SH-SY5Y (cell line): ENCODE results near the gene HOXA1.

Experiments
- GATA2 ChIP-seq: IDR thresholded peaks from 2 replicates; pipeline ENCODE4 v1.6.1; 2011; ENCODE audit warnings: mild to moderate bottlenecking, low read depth, low read length
- GATA3 ChIP-seq: IDR thresholded peaks from 2 replicates; pipeline ENCODE4 v1.6.1; 2011; ENCODE audit warnings: low read depth, mild to moderate bottlenecking, low read length, moderate library complexity

DNA sequence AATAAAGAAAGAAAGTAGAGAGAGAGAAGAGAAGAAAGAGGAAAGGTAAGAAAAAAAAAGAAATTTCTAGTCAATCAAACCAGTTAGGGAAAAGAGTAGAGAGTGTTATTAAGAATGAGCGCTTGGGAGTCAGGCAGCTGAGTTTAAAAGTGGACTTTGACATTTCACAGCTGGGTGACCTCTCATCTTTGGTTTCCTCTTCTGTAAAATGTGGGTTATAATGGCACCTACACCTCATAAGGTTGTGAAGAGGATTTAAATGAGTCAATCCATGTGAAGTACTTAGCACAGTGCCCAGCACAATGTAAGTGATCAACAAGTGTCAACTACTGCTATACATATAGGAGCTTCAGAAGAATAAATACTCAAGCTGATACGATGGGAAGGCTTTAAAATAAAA is 12.2 kb downstream of the HOXA1 start:
- no peak for TF ChIP-seq GATA2
- TF ChIP-seq GATA3: no peak
